A673 (cell line): ENCODE measurements around the gene ARHGAP6. TPM values are rescaled to one million over a fixed set of nuclear protein-coding genes. Genes with fewer than 3 reads are reported as not detected.

Source experiments
- BruUV-seq: library from RNA; stranded (reverse); fragments of 400-500 nt; replicated peaks from 2 replicates; lab custom pipeline; 2021; lab: Mats Ljungman, UMichigan
- CTCF ChIA-PET: fragments of 300-600 bp; sonication (Branson Sonifier 250); formaldehyde crosslinking; loops from one replicate; lab custom pipeline; 2022; ENCODE audit warnings: antibody characterized with exemption; lab: Charles Lee
- POLR2A ChIA-PET: fragments of 300-600 bp; sonication (Branson Sonifier 250); formaldehyde crosslinking; loops from one replicate; lab custom pipeline; 2022; ENCODE audit warnings: antibody characterized with exemption; ENCODE audit not compliant: low non-redundant PET; lab: Charles Lee
- DNase-seq: peaks from one replicate; pipeline ENCODE4 v3.0.0-alpha.2; 2015; ENCODE audit warnings: low spot score
- H3K27ac ChIP-seq: fragments of 200-600 bp; sonication (generic); 2 replicates; pipeline ENCODE4 v1.5.1; 2016; ENCODE audit warnings: mixed run types, low read depth, mild to moderate bottlenecking, mixed read lengths, antibody characterized with exemption, low read length; ENCODE audit not compliant: poor library complexity, severe bottlenecking
- H3K27me3 ChIP-seq: fragments of 200-600 bp; sonication (generic); replicated peaks from 2 replicates; pipeline ENCODE4 v1.6.1; 2017; ENCODE audit warnings: mixed run types, low read depth, mild to moderate bottlenecking, mixed read lengths, antibody characterized with exemption, low read length; ENCODE audit not compliant: insufficient read depth, poor library complexity
- H3K36me3 ChIP-seq: fragments of 200-600 bp; sonication (generic); 2 replicates; pipeline ENCODE4 v1.6.1; 2016; ENCODE audit warnings: mixed run types, mild to moderate bottlenecking, mixed read lengths, antibody characterized with exemption, low read length; ENCODE audit not compliant: insufficient read depth, poor library complexity, severe bottlenecking
- H3K4me1 ChIP-seq: fragments of 200-600 bp; sonication (generic); 2 replicates; pipeline ENCODE4 v1.6.1; 2017; ENCODE audit warnings: mixed run types, mild to moderate bottlenecking, mixed read lengths, antibody characterized with exemption, low read length; ENCODE audit not compliant: insufficient read depth, poor library complexity, severe bottlenecking
- H3K4me3 ChIP-seq: fragments of 200-600 bp; sonication (generic); 2 replicates; pipeline ENCODE4 v1.5.1; 2016; ENCODE audit warnings: low read depth, mixed run types, mild to moderate bottlenecking, mixed read lengths, low read length; ENCODE audit not compliant: poor library complexity, severe bottlenecking
- H3K9me3 ChIP-seq: fragments of 200-600 bp; sonication (generic); 2 replicates; pipeline ENCODE4 v1.6.1; 2016; ENCODE audit warnings: mixed run types, low read depth, mild to moderate bottlenecking, mixed read lengths, antibody characterized with exemption, low read length; ENCODE audit not compliant: poor library complexity, severe bottlenecking
- EZH2 ChIP-seq: fragments of 200-600 bp; sonication (generic); IDR thresholded peaks from 2 replicates; pipeline ENCODE4 v1.6.1; 2017; ENCODE audit warnings: borderline replicate concordance, low read depth, mild to moderate bottlenecking, mixed read lengths, antibody characterized with exemption, low read length; ENCODE audit not compliant: poor library complexity, severe bottlenecking
- intact Hi-C: fragments of 100-400 bp; cut with micrococcal nuclease; formaldehyde crosslinking; loops from one replicate; pipeline ENCODE4 v1.10.0; 2022; ENCODE audit not compliant: unreplicated experiment
- total RNA-seq: library from RNA; stranded (reverse); gene quantifications from 2 replicates; pipeline ENCODE4 v1.2.3, GENCODE V29; 2021
- TF ChIP-seq, protein P1 (sequence below): fragments of 300-800, 200-600 bp; sonication (generic); conservative IDR thresholded peaks from 2 replicates; pipeline ENCODE4 v1.5.1; 2017; ENCODE audit warnings: low read depth, mild to moderate bottlenecking, antibody characterized with exemption, low read length, moderate library complexity, mixed read lengths

The ARHGAP6 gene
- total RNA-seq, 1 experiment from 2014 or later = not detected

DNA sequence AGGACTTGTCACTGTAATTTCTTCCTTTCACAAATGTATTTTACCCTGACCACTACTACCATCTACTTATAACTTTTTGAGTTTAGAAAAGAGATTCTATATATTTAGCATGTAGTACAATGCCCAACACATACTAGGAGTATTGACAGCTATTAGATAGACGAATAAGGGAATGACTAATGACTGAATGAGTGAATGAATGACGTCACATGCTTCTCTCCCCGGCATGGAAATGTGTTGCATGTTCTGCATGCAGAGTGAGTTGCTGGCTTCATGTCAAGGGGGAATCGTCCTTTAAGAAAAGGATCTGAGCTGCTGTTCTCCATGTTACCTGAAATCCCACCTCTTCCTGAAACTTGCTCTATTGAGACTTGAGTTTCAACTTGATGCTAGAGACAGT is 459.9 kb downstream of the ARHGAP6 start:
- Histone ChIP-seq H3K4me1 (no peaks in the 10 kb centered on the region), H3K4me3 (no peak overlapping the region), H3K9me3 (no peaks in the 10 kb centered on the region), H3K36me3 (no peaks in the 10 kb centered on the region), H3K27me3 (no peaks in the 10 kb centered on the region), H3K27ac (no peak overlapping the region)
- ChIA-PET CTCF (no interaction called here), POLR2A (no interaction called here)
- no peak for DNase-seq
- no TSS peak for BruUV-seq
- intact Hi-C loops = no loop called here
- no peak for TF ChIP-seq EZH2
- TF ChIP-seq, protein P1, sequence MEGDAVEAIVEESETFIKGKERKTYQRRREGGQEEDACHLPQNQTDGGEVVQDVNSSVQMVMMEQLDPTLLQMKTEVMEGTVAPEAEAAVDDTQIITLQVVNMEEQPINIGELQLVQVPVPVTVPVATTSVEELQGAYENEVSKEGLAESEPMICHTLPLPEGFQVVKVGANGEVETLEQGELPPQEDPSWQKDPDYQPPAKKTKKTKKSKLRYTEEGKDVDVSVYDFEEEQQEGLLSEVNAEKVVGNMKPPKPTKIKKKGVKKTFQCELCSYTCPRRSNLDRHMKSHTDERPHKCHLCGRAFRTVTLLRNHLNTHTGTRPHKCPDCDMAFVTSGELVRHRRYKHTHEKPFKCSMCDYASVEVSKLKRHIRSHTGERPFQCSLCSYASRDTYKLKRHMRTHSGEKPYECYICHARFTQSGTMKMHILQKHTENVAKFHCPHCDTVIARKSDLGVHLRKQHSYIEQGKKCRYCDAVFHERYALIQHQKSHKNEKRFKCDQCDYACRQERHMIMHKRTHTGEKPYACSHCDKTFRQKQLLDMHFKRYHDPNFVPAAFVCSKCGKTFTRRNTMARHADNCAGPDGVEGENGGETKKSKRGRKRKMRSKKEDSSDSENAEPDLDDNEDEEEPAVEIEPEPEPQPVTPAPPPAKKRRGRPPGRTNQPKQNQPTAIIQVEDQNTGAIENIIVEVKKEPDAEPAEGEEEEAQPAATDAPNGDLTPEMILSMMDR = no peak

DNA sequence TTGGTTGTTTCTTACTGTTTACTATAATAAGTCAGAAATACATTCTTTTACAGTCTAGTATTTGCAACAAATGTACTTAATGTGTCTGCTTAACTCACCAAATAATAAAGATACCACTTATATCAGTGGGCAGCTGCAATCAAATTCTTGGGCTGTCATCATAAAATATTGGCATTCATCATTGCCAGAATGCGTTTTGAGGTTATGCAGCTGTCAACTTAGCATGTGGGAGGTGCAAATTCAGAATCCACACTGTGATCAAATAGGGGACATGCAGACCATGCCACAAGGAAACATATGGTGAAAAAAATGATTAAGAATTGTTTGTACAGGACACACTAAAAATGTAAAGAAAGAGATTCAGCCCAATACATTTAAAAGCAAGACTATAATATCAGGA is 468.0 kb downstream of the ARHGAP6 start:
- CTCF ChIA-PET = no interaction called here
- no peak overlapping the region for H3K4me3 ChIP-seq
- no TSS peak for BruUV-seq

DNA sequence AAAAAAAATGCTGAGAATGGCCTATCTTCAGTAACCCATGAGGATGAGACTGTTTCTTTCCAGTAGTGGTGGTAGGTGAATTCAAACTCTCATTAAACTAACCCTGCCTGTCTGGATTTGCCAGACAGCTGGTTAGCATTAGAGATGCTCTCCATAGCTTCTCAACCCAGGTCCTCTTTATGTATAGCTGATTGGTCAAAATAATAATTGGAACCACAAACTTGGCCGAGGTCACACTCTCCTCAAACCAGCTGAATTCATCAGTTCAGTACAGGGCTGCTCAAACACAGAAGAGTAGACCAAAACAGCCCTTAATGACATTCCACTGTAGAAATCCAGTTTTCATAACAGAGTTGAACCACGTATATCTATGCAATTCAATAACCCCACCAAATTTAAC is 469.2 kb downstream of the ARHGAP6 start:
- Histone ChIP-seq H3K4me3 (no peak overlapping the region), H3K4me1 (no peaks in the 10 kb centered on the region), H3K27ac (no peak overlapping the region), H3K27me3 (no peaks in the 10 kb centered on the region), H3K9me3 (no peaks in the 10 kb centered on the region), H3K36me3 (no peaks in the 10 kb centered on the region)
- DNase-seq = no peak
- ChIA-PET CTCF (no interaction called here), POLR2A (no interaction called here)
- BruUV-seq = no TSS peak
- intact Hi-C loops = no loop called here
- TF ChIP-seq, protein P1 = no peak
- no peak for TF ChIP-seq EZH2

More for the DNA sequence above, 468.0 kb downstream of the ARHGAP6 start:
- no peak for TF ChIP-seq EZH2
- TF ChIP-seq, protein P1 = no peak
- H3K9me3 ChIP-seq = no peaks in the 10 kb centered on the region
- no peak for DNase-seq
- intact Hi-C loops = no loop called here
- POLR2A ChIA-PET = no interaction called here
- no peak overlapping the region for H3K27ac ChIP-seq
- no peaks in the 10 kb centered on the region for H3K4me1 ChIP-seq
- H3K27me3 ChIP-seq = no peaks in the 10 kb centered on the region
- no peaks in the 10 kb centered on the region for H3K36me3 ChIP-seq
